AG09319 (cell line): ENCODE data around the gene EID3.

ENCODE experiments used
- DNase-seq: peaks from one replicate; pipeline ENCODE4 v3.0.0-alpha.2; 2010; ENCODE audit warnings: low read depth; ENCODE audit errors: extremely low read depth
- TF ChIP-seq, protein P1 (sequence below): IDR thresholded peaks from 2 replicates; pipeline ENCODE4 v1.5.1; 2011; ENCODE audit warnings: low read depth, mild to moderate bottlenecking, inconsistent platforms, low read length, moderate library complexity

The EID3 gene

DNA sequence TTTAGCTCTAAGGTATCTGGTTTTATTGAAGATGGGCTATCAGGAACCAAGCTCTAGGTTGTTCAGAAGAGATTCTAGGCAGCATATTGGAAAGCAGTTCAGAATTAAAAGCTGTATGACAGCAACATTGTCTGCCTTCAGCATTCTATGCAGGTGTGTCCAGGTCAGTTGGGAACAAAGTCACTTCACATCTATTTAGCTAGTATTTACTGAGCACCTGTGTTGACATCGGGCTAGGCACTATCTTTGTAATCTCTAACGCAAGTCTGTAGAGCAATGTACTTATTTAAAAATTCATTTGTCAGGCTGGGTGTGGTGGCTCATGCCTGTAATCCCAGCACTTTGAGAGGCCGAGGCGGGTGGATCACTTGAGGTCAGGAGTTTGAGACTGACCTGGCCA lies 6.8 kb upstream of the EID3 start:
- TF ChIP-seq, protein P1, sequence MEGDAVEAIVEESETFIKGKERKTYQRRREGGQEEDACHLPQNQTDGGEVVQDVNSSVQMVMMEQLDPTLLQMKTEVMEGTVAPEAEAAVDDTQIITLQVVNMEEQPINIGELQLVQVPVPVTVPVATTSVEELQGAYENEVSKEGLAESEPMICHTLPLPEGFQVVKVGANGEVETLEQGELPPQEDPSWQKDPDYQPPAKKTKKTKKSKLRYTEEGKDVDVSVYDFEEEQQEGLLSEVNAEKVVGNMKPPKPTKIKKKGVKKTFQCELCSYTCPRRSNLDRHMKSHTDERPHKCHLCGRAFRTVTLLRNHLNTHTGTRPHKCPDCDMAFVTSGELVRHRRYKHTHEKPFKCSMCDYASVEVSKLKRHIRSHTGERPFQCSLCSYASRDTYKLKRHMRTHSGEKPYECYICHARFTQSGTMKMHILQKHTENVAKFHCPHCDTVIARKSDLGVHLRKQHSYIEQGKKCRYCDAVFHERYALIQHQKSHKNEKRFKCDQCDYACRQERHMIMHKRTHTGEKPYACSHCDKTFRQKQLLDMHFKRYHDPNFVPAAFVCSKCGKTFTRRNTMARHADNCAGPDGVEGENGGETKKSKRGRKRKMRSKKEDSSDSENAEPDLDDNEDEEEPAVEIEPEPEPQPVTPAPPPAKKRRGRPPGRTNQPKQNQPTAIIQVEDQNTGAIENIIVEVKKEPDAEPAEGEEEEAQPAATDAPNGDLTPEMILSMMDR, result no peak
- no peak for DNase-seq

DNA sequence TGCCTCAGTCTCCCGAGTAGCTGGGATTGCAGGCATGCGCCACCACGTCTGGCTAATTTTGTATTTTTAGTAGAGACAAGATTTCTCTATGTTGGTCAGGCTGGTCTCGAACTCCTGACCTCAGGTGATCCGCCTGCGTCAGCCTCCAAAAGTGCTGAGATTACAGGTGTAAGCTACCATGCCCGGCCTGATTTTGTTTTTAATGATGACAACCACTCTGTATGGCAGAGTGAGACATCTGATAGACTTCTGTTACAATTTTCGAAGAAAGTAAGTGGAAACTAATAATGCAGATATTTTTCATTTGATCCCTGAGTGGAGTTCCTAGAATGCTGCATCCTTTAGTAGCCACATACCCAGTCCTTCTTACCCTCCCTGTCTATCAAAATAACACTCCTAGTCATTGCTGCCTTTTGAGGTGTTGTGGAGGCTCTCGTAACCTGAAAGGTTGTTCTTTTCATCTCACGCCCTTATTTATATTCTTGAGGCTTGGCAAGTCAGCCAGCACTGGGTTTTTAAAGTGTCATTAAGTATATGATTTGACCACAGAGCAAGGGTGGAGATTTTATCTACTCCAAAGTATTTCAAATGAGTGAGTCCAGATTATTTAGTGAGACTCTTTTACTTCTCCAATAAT lies 5.9 kb upstream of the EID3 start:
- no peak for DNase-seq
- TF ChIP-seq, protein P1, result no peak

DNA sequence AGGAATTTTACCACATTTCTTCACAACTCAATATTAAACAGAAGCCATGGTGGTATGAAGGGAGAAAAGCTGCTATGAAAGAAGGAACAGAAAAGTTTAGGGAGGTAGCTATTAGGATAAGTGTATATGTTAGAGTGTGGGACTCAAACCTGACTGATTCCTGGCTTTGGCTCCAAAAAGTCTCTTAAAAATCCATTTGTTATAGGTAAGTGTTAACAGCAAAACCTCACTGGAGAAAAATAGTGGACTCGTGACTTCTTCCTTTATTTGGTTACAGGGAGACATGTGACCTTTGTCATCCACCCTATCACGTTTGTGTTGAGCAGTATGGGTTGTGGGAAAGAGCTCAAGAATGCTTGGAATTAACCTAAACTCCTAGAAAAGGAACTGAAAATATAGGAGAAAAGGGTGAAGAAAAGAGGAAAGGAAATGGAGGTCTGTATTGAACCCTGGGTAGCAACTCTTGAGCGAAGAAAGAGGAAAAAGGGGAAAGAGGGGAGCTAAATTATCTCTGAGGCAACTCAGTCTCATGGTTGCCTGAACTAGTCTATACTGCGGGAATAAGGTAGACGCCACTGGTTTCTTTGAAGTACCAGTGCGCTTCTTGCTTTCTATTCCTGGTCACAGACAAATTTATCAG lies 3.6 kb upstream of the EID3 start:
- no peak for DNase-seq
- TF ChIP-seq, protein P1, result no peak

DNA sequence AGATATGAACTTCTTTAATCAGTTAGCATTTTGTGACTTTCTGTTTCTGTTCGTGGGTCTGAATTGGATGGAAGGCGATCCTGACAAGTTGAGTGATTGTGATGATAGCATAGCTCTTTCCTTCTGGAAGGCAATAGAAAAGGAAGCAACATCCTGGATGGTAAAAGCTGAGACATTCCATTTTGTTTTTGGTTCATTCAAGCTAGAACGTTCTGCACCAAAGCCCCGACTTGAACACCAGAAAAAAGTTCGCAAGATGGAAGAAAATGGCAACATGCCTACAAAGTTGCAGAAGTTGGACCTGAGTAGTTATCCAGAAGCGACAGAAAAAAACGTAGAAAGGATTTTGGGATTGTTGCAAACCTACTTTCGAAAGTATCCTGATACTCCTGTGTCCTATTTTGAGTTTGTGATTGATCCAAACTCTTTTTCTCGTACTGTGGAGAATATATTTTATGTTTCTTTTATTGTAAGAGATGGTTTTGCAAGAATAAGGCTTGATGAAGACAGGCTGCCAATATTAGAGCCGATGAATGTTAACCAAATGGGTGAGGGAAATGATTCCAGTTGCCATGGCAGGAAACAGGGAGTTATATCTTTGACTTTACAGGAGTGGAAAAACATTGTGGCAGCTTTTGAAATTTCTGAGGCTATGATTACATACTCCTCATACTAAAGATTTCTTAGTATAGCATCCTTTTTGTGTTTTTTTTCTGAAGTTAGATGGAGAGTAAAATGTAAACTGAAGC lies 896 bp downstream of the EID3 start:
- TF ChIP-seq, protein P1, result no peak
- DNase-seq, result no peak

DNA sequence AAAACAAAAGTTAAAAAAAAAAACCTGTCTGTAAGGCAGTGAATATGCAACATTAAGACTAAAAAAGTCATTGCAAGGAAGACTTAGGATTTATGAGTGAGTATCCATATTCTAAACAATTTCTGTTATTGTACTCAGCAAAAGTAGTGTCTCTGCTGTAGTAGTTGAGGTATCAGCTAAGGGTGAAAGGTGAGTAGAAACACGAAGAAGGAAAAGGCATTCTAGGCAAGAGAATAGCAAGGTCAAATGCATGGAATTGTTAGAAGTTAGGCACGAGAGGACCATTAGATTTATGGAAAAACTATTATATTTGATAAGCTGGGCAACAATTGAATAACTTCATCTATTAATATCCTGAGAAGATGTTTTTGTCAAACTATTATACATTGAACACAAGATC lies 1.8 kb downstream of the EID3 start:
- TF ChIP-seq, protein P1, result no peak
- DNase-seq, result no peak

DNA sequence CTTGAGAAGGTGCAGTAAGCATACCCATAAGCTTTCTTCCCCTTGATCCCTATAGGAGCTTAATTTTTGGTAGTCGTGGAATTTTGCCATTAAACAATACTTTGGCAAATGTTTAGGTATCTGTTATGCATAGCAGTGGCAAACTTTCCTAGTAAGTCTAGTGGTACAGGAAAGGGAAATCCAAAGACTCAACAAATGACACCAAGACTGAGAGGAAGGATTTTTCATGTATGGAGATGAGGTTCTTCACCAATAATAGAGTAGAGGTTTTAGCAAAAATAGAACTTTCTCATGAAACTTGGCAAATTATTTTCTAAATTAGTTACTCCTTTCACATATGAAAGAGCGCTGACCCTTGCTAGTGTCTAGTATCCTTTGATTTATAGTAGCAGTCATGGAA lies 2.8 kb downstream of the EID3 start:
- DNase-seq, result no peak
- TF ChIP-seq, protein P1, result no peak
